Brain pericyte (primary cell): Measurements from ENCODE around the gene HSDL1.

ENCODE experiments used
- DNase-seq: peaks from one replicate; pipeline ENCODE4 v3.0.0-alpha.2; 2012; ENCODE audit warnings: low read depth, low spot score

HSDL1 gene

GRCh38 chr16:84144859-84145639 lies at the start of gene HSDL1, which contains the start of gene DNAAF1:
Gene HSDL1, minus strand, starts transcription at chr16:84145177. Its CDS starts 13,856 bp downstream, at chr16:84131321.
Gene DNAAF1, plus strand, starts transcription at chr16:84145308. Its CDS starts 133 bp downstream, at chr16:84145441.
- peak; percentile 40 for DNase-seq

GRCh38 chr16:84194018-84194417 lies 49.0 kb upstream of the HSDL1 start:
- DNase-seq: no peak

DNA sequence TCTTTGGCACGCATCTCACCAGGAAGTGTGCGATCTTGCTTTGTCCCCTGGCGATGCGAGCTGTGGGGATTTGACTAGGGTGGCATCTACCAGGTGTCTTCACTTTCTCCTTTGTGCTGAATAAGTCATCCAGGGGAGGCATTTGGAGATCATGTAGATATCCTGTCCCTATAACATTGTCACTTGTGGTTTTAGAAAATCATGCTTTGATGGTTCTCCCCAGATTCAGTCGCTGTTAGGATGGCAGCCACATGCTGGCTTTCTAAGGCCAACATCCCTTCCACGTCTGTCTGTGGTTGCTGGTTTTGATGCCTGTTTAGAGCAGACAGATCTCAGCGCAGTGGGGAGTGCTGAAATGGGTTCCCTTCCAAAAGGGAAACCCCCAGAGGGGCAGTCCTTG lies 48.5 kb upstream of the HSDL1 start:
- no peak for DNase-seq

- DNase-seq: no peak
Observed at GRCh38 chr16:84191466-84191865, 46.5 kb upstream of the HSDL1 start.

DNA sequence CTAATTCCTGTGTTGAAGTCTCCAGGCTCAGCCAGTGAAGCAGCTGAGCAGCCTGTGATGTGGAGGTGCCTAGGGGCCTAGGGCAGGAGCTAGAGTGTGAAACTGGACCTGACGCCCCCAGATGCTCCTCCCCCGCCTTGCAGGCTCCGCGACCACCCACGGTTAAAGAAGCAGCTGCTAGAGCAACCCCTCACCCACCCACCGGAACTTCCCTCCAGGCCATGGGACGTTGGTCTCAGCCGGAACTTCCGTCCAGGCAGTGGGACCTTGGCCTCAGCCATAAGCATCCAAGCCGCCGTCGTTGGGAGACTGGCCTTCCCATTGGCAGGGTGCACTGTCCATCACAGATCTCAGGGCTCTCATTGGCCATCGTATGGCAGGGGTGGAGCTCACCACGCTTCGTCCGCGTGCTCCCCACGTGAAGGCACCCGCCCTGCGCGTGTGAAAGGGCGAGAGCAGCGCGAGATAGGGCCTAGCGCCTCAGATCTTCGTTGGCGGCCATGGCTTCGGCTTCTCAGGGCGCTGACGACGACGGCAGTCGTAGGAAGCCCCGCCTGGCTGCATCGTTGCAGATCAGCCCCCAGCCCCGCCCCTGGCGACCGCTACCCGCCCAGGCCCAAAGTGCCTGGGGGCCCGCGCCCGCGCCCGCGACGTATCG lies 45.9 kb upstream of the HSDL1 start, which contains the start of gene ADAD2:
Gene ADAD2, plus strand, starts transcription at position 427 of the 658 bp plus-strand sequence. Its CDS starts 74 bp downstream, at position 501.
- DNase-seq: no peak

DNA sequence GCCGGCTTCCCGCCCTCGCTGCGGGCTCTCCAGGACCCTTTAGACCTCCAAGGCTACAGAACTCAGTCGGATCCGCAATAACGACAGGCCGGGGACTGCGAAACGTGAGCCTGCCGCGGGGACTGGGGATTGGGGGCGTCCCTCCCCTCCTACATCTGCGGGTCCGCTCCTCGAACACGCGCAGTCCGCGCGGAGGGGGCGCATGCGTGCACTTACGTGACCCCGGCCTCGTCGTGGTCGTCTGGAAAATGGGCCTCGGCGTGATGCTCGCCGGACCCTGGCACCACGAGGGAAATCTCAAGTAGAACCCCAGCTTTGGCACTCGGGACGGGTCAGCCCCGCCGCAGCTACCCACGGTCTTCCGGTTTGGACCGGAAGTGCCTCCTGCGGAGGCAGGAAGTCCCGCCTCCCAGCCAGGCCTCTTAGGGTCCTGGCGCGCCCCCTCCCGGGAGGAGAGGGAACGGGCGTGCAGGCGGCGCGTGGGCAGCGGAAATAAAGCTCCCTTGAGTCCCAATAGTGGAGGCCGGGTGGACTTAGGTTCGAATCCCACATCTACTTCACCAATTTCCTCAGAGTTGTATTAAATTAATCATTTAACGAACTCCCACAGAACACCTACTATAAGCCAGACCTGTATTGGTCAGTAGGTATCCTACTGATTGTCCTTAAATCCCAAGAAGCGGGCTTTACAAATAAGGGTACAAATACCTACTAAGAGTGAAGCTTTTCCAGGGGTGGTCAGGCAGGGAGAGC lies 41.9 kb upstream of the HSDL1 start, which contains the start of gene TAF1C:
Gene TAF1C, minus strand, starts transcription at position 373 of the 753 bp plus-strand sequence. CDS start 2,069 bp downstream, outside the sequence.
- peak; percentile 90 for DNase-seq

- DNase-seq: no peak
Observed at GRCh38 chr16:84184775-84185174, 39.8 kb upstream of the HSDL1 start.

GRCh38 chr16:84183911-84184591 lies 39.1 kb upstream of the HSDL1 start:
- DNase-seq: no peak

DNA sequence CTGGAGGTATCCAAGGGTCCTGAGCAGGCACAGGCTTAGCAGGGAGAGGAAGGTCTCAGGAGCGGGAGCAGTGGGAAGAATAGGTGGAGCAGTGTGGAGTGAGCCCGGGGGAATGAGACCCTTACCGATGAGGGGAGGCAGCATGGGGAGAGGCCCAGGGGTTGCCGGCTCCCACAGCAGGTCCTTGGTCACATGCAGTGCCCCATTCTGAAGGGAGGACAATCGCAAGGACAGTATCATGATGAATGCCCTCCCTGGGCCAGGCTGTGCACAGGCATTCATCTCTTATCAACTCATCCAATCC lies 38.5 kb upstream of the HSDL1 start:
- no peak for DNase-seq

DNA sequence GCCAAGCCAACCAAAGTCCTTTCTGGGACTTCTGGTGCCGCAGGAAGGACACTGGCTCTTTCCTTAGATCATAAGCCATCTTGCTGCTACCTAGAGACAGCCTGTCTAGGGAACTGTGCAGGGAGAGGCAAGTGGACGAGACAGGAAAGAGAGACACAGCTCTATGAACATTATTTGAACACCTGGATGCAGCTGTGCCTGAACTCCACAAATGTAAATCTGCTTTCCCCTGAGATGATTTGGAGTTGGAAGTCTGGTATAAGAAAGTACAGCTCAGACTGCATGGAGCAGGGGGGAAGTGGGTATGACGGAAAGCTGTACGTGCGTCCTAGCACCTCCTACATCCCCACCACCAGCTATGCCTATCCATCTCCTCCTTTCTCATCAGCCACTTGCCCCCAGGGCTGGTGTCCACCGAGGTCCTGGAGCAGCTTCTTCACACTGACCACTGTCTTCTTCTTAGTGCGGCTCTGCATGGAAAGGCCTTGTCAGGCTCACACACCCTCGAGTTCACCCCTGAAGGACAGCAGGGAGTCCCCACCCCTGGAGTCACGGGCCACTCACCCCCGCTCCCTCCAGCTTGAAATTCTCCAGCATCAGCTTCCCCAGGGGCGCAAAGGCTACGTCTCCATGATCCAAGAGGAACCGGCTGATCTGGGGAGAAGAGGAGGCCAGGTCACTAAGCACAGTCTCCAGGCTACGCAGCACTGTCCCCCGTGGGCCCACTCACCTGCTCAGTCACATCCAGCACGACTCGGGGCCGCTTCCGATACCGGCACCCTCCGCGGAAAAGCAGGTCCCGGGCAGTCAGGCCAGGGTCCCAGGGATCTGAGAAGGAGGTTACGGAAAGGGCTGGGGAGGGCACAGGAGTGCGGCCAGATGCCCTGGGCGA lies 37.9 kb upstream of the HSDL1 start:
- no peak for DNase-seq

DNA sequence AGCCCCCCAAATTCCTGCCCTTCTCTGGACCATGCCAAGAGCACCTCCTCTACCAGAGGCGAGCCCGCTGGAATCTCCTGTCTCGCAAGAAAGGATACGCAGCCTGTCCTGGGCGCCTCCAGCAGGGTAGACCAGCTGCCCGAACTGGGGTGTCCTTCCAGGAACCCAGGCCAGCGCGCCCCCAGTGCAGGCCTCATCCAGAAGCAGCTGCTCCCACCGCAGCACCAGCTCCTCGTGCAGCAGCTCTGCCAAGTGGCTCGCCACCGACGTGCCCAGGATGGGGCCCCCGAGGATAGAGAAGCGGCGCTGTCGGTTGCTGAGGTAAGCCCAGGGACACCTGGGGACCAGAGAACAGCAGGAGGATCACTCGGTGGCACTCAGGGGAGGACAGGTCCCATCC lies 37.1 kb upstream of the HSDL1 start:
- DNase-seq: no peak

DNA sequence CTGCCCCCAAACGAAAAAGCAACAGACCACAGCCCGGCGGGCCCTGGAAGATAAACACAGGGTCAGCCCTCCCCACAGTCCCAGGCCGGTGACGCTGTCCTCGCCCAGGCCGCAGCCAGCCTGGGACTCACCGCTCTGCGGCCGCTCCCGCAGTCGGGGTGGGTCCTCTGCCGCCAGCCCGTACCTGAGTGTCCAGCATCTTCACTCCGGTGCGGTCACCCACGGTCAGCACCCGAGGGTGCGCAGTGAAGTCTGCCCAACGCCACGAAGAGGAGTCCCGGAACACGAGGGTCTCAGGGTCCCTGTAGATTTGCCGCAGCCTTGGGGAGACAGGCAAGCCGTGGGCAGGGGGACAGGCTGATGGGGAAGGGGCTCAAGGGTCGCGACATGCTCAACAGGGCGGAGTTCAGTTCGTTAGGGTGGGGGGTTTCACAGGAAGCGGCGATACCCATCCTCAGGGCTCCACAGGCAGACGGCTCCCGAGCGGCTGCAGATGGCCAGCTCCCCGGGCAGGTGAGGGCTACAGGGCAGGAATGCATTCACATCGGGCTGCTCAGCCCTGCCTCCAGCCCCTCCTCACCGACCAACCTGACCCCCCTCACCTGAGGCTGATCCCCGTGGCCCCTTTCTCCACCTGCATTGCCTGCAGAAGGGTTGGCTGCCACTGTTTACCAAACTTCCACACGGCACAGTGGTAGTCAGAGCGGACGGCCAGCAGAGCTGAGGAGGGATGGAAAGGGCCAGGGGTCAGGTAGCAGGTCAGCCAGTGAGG lies 36.4 kb upstream of the HSDL1 start:
- DNase-seq: no peak

- no peak for DNase-seq
Observed at GRCh38 chr16:84180519-84181140, 35.7 kb upstream of the HSDL1 start.

DNA sequence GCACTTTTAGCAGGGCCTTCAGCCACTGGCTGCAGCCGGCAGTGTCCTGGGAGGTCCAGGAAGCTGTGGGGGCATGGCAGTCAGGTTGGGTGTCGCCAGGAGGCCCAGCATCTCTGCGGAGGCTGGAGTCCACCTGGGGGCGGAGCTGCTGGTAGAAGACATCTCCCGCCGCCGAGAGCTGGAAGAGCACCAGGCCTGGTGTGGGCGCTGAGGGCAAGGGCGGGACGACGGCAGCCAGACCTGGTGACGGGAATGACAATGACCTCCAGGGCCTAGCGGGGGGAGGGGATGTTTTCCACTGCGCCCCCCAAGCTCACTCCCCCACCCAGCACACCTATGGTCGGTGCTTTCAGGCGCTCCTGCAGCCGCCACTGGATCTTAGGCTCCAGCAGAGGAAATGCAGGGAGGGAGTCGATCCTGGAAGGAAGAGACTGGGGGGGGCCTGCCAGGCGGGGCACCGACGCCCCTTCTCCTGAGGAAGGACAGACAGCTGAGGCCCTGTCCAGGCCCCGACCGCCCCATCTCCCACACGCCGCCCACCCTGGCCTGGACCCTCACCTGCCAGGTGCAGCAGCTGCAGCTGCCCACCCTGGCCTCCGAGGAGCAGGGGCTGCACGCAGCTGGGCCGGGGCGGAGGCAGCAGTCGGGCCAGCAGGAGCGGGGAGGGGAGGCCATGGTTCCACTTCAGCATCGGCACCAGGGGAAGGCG lies 34.8 kb upstream of the HSDL1 start:
- DNase-seq: no peak

GRCh38 chr16:84178892-84179611 lies 34.1 kb upstream of the HSDL1 start:
- no peak for DNase-seq

DNA sequence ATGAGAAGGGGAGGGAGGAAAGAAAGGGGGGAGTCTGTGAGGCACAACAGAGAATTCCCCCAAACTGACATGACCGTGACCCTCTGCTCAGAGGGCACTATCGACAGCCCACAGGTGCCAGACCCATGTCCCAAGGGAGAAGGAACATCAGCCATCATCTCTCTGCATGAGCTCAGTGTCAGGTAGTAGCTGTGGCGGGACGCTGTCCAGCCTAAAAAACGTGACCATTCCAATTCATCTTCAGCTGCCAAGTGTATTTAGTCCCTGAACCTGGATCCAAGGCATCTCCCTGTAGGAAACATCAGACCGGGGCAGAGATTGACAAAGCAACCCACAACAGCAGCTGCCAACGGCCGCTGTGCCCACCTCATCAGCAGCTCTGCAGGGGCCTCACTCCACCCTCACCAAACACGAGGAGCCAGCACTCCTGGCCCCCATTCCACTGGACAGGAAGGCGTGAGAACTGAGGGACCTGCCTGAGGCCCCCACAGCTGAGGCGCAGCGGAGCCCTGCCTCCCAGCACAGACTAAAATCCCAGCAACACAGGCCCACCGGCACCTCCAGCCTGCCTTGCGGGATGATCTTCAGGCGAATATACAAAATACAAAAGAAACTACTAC lies 33.3 kb upstream of the HSDL1 start:
- DNase-seq: no peak

DNA sequence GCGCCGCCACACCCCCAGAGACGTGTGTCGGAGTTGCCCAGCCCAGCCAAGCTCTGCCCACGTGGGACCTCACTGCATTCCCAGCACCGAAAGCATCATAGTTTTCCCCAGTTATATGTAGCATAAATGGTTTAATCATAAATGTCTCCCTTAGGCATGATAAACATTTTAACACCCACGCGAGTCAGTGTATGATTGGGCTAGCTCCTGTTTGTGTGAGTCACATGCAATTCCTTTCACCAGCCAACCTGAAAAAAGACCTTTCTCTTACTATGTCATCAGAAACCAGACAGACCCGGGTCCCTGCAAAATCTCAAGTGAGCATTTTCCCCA lies 32.7 kb upstream of the HSDL1 start:
- no peak for DNase-seq
